Adipose tissue (tissue), 3 donors: ENCODE data around the gene BCAR3. TPM values are rescaled to one million over a fixed set of nuclear protein-coding genes. Genes with fewer than 3 reads are reported as not detected.

ENCODE experiments used
- H3K27ac ChIP-seq: one replicate; pipeline ENCODE4 v1.5.1; 2013; ENCODE audit warnings: low read depth, low read length
- WGBS, 3 donors: extraction: QIAGEN DNeasy Blood & Tissue Kit; methylation state at CpG; one replicate each; pipeline ENCODE4 v1.1.7; 2013; 5-methylcytosine and 5-hydroxymethylcytosine counted together
- polyA plus RNA-seq, 3 donors: library from polyadenylated mRNA; stranded (reverse); fragments of 200-250 nt; gene quantifications; one replicate each; pipeline ENCODE4 v1.2.3, GENCODE V29; 2013
- donor health status: healthy with polysubstance abuse.
- donor health status: Bipolar disorder and iron deficiency.
- donor health status: healthy.

BCAR3 gene
- 10 to 100 TPM in 2 of 3 donors, 1 to 10 TPM in 1; 5.3 to 28.9 (median 14.8) TPM for polyA plus RNA-seq

GRCh38 chr1:93681101-93681988, at the start of gene BCAR3:
BCAR3 (minus strand) TSS chr1:93681837; CDS start chr1:93674930, 6,907 bp downstream.
- 0% methylated on average over 92 to 105 of the region's 105 CpGs for WGBS, 3 donors
- peak within 1 kb of the TSS; percentile 60 for H3K27ac ChIP-seq

DNA sequence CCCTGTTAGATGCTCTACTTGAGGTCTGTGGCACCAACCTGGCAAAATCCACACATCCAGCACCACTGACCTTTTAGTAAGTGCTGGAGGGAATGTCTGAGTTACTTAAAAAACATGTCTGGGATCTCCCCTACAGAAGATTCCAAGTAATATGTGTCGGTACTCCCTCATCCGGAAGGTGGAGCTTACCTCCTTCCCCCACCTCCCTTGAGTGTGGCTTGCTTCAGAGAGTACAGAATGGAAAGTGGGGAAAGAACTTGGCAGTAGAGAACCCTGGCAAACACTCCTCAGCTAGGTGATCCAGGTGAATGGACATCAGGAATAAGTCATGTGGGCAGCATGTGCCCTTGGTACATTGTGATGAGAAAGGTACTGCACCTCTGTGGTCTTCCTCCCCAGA, 49.0 kb upstream of the BCAR3 start:
- WGBS, 3 donors = 79 to 91% (median 85%) methylated on average over 2 of the region's 2 CpGs
- H3K27ac ChIP-seq = no peak overlapping the region

GRCh38 chr1:93729906-93730305, 48.3 kb upstream of the BCAR3 start:
- 87 to 93% (median 92%) methylated on average over 4 of the region's 4 CpGs for WGBS, 3 donors
- no peak overlapping the region for H3K27ac ChIP-seq

DNA sequence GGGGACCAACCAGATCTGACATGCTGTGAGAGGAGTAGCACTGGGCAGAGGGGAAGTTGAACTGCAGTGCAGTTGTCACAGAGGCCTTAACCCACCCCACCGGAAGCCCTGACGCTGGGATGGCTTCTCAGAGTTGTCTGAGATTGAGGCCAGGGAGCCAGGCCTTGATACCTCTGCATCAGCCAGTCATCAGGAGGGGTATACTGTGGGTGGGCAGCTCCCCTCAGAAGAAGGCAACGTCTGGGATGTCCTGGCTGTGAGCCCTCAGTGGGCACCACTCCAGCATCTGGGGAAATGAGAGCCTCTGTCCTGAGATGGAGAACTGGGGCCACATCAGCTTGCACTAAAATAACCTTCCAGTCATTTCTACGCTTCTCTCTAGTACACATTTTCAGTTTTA, 47.9 kb upstream of the BCAR3 start:
- 75 to 85% (median 80%) methylated on average over 4 of the region's 4 CpGs for WGBS, 3 donors
- H3K27ac ChIP-seq = no peak overlapping the region

- 83 to 94% (median 88%) methylated on average over 13 of the region's 13 CpGs for WGBS, 3 donors
- H3K27ac ChIP-seq = no peak overlapping the region
Measured at GRCh38 chr1:93728480-93729131, 47.0 kb upstream of the BCAR3 start.

GRCh38 chr1:93723733-93724270, 42.2 kb upstream of the BCAR3 start:
- H3K27ac ChIP-seq = no peak overlapping the region
- WGBS, 3 donors = 94 to 98% (median 95%) methylated on average over 5 of the region's 5 CpGs

- no peak overlapping the region for H3K27ac ChIP-seq
- 85 to 88% (median 87%) methylated on average over 6 of the region's 6 CpGs for WGBS, 3 donors
Measured at GRCh38 chr1:93723110-93723509, 41.5 kb upstream of the BCAR3 start.

- H3K27ac ChIP-seq = no peak overlapping the region
- WGBS, 3 donors = 45 to 62% (median 48%) methylated on average over 21 of the region's 21 CpGs
Measured at GRCh38 chr1:93722081-93723031, 40.7 kb upstream of the BCAR3 start.

DNA sequence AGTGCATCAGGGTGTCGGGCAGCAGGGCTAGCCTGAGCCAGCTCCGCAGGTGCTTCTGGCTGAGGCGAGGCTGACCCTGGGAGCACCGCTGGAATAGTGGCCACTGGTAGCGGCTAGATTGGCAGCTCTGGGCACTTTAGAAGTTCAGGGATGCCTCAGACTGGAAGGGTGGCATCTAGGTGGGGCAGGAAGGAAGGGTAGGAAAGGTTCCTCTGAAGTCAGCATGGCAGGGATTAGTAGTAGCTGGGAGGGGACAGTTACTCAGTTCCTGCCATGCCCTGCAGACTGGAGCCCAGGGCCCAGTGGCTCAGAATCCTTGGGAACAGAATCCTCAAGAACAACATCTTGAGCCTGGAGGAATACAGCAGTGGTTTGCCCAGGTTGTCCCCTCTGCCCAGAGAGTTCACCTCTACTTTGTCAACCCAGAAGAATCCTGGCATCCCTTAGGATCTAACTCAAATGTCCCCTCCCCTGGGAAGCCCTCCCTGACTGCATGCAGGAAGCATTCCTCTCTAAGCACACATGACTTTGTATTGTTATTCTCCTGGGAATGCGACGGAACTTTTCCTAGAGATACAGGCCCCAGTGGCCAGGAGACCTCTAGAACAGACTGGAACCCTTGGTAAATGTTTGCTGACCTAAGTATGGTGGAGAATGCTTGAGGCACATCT, 39.5 kb upstream of the BCAR3 start:
- WGBS, 3 donors = 92 to 96% (median 94%) methylated on average over 7 of the region's 7 CpGs
- H3K27ac ChIP-seq = no peak overlapping the region

GRCh38 chr1:93717640-93718039, 36.0 kb upstream of the BCAR3 start:
- no peak overlapping the region for H3K27ac ChIP-seq
- WGBS, 3 donors = 89 to 92% (median 92%) methylated on average over 7 of the region's 7 CpGs

DNA sequence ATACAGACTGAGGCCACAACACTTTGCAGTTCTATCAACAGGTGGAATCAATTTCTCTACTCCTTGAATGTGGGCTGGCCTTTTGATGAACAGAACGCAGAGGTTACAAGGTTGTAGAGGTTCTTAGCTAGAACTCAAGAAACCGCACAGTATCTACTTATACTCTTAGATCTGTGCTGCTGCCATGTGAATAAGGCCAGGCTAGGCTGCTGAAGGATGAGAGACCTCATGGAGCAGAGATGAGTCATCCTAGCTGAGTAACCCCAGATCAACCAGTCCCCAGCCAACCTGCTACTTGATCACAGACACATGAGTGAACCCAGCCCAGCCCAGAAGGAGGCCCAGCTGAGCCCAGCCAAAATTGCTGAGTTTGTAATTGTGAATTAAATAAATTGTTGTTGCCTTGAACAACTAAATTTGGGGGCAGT, 35.3 kb upstream of the BCAR3 start:
- no peak overlapping the region for H3K27ac ChIP-seq
- WGBS, 3 donors = 94 to 97% (median 95%) methylated on average over 2 of the region's 2 CpGs

DNA sequence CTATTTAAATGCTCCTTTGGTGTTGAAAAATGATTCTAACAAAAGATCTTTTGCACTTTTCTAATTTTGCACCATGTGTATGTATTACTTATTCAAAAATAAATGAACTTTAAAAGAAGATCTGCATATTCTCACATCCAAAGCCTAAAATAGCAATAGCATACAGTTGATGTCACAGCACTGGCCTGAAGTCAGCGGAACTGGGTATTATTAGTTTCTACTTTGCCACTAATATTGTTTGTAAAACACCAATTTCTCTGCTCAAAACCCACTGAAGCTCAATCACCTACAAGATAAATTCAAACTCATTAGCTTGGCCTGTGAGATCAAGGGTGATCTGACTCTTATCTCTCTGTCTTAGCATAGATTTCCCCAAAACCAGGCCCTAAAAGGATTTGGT, 34.5 kb upstream of the BCAR3 start:
- no peak overlapping the region for H3K27ac ChIP-seq
- WGBS, 3 donors = 95 to 97% (median 95%) methylated on average over 1 of the region's 1 CpG

DNA sequence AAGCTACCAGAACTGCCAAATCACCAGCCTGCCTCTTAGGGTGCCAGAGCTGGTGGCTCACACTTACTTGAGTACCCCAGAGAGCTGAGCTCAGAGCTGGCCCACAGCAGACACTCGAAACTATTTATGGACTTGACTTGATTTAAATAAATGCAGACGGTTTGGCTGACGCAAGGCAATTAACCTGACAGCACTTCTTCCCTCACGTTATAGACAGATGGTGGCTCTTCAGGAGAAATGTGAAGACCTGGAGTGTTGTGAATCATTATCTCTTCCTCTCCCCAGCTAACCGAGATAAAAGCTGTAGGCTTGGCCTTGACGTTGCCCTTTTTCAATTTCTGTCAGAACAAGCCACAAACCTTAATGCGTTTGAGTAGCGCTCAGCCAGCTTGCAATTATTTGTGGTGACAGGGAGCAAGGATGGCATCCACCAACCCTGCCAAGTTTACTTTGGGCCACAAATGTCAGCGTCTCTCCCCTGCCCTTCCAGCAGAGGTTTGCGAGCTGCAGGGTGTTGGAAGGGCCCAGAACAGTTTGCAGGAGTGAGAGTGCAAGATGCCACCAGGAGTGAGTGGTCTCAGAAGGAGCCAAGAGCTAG, 34.0 kb upstream of the BCAR3 start:
- 51 to 74% (median 72%) methylated on average over 10 of the region's 10 CpGs for WGBS, 3 donors
- no peak overlapping the region for H3K27ac ChIP-seq

DNA sequence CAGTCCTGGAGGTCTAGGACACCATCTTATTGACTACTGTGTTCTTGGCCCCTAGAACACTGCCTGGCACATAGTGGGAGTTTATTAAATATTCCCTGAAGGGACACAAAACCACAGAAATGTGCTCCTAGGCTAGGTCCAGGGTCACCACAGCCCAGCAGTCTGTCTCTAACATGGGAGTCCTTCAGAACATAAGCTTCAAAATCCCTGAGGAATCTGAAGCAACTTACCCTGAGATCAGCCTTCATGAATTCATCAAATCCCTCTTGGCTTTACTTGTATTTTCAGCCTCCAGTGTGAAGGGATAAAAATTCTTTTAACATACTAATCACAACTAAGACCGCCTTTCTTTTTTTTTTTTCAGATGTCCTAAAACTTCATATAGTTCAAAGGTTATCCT, 32.7 kb upstream of the BCAR3 start:
- WGBS, 3 donors = 91 to 100% (median 91%) methylated on average over 1 of the region's 1 CpG
- H3K27ac ChIP-seq = no peak overlapping the region

DNA sequence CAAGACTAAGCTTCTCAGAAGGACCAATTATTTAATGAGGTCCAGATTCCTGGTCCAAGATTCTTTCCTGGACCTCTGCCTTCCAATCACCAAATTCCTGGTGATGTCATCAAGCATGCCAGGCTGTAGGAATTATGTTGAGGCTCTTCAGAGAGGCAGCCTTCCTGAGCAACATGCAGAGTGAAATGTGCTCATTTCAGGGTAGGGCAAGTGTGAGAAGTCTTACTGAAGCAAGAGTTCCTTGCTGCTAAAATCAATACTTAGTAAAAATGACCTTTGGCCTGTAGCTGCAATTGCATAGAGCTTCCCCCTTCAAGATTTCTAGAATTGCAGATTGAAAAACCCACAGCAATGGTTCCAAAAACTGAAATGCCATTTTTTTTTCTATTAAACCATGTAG, 31.7 kb upstream of the BCAR3 start:
- no peak overlapping the region for H3K27ac ChIP-seq

GRCh38 chr1:93712741-93713140, 31.1 kb upstream of the BCAR3 start:
- 69 to 85% (median 72%) methylated on average over 2 of the region's 2 CpGs for WGBS, 3 donors
- H3K27ac ChIP-seq = no peak overlapping the region
